ENCODE results near the gene ZRANB1.

The ZRANB1 gene

DNA sequence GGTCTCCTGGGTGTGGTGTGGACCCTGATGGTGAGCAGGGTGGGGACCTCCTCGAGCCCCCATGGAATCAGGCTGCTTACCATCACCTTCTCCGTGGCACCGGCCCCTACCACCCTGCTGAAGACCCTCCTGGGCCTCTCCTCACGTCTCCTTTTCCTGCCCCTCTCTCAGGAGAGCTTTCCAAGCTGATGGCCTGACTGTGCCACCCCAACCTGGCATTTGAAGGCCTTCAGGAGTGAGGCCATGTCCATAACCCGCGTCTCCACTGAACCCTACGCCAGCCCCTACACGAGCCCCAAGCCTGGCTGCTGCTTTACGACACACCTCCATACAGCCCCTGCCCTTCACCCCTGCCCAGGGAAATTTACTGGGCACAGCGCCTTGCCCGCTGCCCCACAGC is 55.4 kb downstream of the ZRANB1 start:
- TF ChIP-seq, protein P1, sequence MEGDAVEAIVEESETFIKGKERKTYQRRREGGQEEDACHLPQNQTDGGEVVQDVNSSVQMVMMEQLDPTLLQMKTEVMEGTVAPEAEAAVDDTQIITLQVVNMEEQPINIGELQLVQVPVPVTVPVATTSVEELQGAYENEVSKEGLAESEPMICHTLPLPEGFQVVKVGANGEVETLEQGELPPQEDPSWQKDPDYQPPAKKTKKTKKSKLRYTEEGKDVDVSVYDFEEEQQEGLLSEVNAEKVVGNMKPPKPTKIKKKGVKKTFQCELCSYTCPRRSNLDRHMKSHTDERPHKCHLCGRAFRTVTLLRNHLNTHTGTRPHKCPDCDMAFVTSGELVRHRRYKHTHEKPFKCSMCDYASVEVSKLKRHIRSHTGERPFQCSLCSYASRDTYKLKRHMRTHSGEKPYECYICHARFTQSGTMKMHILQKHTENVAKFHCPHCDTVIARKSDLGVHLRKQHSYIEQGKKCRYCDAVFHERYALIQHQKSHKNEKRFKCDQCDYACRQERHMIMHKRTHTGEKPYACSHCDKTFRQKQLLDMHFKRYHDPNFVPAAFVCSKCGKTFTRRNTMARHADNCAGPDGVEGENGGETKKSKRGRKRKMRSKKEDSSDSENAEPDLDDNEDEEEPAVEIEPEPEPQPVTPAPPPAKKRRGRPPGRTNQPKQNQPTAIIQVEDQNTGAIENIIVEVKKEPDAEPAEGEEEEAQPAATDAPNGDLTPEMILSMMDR (IDR thresholded peaks at IDR 0.05; ENCODE audit: borderline replicate concordance, insufficient read depth, low read depth, low read length), result no peak
- H3K4me3 ChIP-seq (ENCODE audit: low read depth, low read length), result no peak overlapping the region

DNA sequence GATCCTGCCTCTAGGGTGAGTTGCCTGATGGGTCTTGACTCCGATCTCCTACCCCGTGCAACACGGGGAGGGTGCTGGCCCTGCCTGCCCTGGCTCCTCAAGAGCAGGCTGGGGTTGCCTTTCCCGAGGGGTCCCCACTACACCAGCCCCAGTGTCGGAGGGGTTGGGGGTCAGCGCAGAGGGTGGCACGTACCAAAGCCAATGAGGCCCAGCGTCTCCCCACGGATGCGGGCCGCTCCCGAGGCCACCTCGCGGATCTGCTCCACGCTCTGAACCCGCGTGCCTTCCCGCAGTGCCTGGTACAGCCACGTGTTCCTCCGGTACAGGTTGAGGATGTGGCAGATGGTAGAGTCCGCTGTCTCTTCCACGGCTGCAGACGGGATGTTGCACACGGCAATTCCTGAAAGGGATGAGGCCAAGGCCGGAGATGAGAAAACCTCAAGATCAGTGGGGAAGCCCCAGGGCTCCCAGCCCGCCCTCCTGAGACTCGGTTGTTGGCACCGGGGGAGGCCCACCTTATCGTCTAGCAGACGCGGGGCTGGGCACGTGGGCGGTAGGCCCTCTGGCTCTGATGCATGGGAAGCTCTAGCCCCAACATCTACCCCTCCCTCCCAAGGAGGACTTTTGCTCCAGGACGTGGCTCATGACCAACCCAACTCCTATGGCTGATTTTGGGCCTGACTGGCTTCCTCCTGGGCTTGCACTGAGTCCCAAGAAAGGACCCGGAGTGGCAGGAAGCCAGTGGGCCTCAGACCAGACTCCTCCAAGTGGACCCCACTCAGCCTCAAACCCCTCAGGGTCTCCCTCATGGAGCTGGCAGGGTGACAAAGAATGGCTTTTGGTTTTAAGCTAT is 56.1 kb downstream of the ZRANB1 start:
- TF ChIP-seq, protein P1 (IDR thresholded peaks at IDR 0.05; ENCODE audit: borderline replicate concordance, insufficient read depth, low read depth, low read length), result no peak
- no peak overlapping the region for H3K4me3 ChIP-seq (ENCODE audit: low read depth, low read length)

DNA sequence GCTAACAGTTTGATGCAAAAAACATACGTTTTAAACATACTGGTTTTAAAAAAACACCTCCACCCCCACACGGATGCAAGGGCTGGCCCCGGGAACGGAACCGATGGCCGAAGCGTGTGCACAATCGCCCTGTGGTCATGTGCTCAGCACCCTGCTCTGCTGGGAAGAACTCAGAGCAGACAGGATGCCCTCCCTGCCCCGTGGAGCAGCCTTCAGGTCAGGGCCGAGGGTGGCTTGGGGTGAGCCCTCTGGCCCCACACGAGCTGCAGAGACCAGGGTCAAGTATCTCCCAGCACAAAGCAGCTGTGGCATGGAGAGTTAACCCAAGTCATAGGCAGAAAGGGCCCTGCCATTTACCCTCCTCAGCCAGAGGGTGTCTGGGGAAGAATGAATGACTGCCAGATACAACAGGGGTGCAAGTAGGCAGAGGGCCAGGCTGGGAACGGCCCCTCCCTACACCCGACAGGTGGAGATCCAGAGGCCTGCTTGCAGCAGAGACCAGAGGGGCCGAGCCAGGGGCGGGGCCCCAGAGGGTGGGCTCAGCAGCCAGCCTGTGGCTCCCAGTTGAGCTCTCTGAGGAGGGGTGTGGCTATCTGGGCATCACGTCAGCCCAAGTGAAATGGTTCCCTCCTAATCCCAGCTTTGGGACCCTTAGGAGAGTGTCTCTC is 56.8 kb downstream of the ZRANB1 start:
- no peak overlapping the region for H3K4me3 ChIP-seq (ENCODE audit: low read depth, low read length)
- TF ChIP-seq, protein P1 (IDR thresholded peaks at IDR 0.05; ENCODE audit: borderline replicate concordance, insufficient read depth, low read depth, low read length), result no peak

DNA sequence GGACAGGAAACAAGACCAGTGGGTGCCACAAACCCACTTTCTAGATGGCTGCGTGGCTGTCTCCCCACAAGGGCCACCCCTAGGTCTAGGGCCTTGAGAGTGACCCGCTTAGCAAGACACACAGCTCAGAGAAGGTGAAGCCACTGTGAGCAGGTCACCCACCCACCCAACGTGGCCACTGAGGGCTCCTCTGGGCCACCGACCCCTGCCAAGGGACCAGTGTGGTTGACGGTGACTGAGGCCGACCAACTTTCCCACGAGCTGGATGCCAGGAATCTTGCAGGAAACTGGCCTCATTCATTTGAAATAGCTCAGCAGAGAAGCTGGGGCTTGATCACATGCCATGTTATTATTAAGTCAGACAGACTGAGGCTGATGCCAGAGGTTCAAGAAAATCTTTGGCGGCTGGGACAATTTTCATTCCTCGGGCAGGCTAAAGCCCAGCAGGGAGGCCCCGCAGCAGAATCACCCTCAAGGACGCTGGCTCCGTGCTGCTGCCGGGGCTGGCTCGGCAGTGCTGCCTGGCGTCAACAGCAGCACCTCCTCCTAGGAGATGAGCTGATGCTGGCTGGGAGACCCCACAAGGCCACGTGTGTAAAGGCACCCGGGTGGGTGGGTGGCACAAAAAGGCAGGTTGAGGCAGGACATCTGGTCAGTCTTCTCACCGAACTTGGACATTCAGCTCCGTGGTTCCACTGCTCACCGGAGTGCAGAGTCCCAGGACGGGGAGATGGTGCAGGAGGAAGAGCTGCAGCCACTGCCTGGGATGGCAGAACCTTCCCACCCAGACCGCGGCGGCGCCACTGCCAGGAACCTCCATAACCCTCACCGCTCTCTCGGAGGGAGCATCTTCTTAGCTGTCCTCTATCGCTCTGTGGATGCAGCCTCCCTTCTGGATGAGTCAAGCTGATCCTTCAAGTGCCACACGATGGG is 57.8 kb downstream of the ZRANB1 start:
- H3K4me3 ChIP-seq (ENCODE audit: low read depth, low read length), result no peak overlapping the region
- TF ChIP-seq, protein P1 (IDR thresholded peaks at IDR 0.05; ENCODE audit: borderline replicate concordance, insufficient read depth, low read depth, low read length), result no peak

DNA sequence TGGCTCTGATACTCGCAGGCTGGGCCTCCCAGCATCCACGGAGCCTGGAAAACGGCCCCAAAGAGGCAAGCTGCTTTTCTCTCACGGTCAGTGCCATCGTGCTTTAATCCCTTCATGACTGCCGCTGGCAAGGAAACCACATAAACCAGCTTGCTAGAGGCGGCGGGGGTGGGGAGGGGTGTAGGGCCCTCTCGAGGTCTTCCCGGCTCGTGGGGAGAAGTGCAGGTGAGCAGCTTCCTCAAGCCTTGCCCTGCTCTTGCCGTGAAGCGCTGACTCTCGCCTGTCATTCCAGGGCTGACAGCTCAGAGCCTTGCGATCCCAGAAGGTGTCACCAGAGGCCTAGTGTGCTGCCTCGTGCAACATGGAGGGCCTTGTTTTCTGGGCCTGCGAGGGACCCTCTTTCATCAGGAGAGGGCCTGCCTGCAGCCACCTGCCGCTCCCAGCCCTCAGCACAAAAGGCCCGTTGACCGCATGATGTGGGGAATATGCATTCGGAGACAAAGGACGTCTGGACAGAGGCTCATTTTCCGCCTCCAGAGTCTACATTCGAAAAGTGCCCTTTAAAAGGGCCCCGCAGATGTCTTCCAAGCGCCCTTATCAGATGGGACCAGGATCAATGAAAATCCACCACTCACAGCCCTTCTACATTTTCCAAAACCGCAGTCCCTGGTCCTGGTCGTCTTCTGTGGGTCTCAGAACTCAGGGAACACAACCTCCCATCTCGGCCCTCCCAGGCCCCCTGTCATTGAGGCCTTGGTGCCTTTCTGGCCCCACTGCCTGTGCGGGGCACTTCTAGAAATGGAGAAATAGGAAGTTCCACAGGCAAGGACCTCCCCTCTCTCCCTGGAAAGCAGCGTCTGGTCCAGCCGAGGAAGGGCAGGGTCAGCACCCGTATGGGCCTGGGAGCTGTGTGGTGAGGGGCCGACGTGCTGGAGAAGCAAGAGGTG is 58.7 kb downstream of the ZRANB1 start:
- TF ChIP-seq, protein P1 (IDR thresholded peaks at IDR 0.05; ENCODE audit: borderline replicate concordance, insufficient read depth, low read depth, low read length), result no peak
- no peak overlapping the region for H3K4me3 ChIP-seq (ENCODE audit: low read depth, low read length)
